IMR-90 (cell line): ENCODE measurements around the gene C8A.
A peak's percentile ranks its signal among the peaks of the same experiment; 100 is the strongest.

Experiments
- BHLHE40 ChIP-seq: fragments of 150-350 bp; IDR thresholded peaks from 2 replicates; pipeline ENCODE4 v1.6.1; 2016; ENCODE audit warnings: mild to moderate bottlenecking, low read depth, low read length
- CEBPB ChIP-seq: IDR thresholded peaks from 2 replicates; pipeline ENCODE4 v1.6.1; 2012; ENCODE audit warnings: low read depth, low read length, improper control_type of control experiment
- CTCF ChIP-seq: conservative IDR thresholded peaks from 2 replicates; pipeline ENCODE4 v1.5.1; 2012; ENCODE audit warnings: mild to moderate bottlenecking, low read depth, low read length, improper control_type of control experiment
- FOS ChIP-seq: fragments of 150-350 bp; IDR thresholded peaks from 2 replicates; pipeline ENCODE4 v1.6.1; 2016; ENCODE audit warnings: low read depth, low read length
- MAFK ChIP-seq: IDR thresholded peaks from 2 replicates; pipeline ENCODE4 v1.6.1; 2012; ENCODE audit warnings: low read depth, low read length, improper control_type of control experiment
- MXI1 ChIP-seq: IDR thresholded peaks from 2 replicates; pipeline ENCODE4 v1.6.1; 2012; ENCODE audit warnings: low read depth, mild to moderate bottlenecking, low read length, moderate library complexity, borderline replicate concordance
- NFE2L2 ChIP-seq: fragments of 150-350 bp; IDR thresholded peaks from 2 replicates; pipeline ENCODE4 v1.6.1; 2016; ENCODE audit warnings: low read depth, mild to moderate bottlenecking, low read length
- POLR2A ChIP-seq: IDR thresholded peaks from 2 replicates; pipeline ENCODE4 v1.6.1; 2012; ENCODE audit warnings: mild to moderate bottlenecking, low read depth, low read length
- RAD21 ChIP-seq: IDR thresholded peaks from 2 replicates; pipeline ENCODE4 v1.6.1; 2012; ENCODE audit warnings: low read length, improper control_type of control experiment
- RCOR1 ChIP-seq: IDR thresholded peaks from 2 replicates; pipeline ENCODE4 v1.6.1; 2012; ENCODE audit warnings: mild to moderate bottlenecking, low read length, improper control_type of control experiment; ENCODE audit not compliant: insufficient replicate concordance
- USF2 ChIP-seq: fragments of 150-350 bp; IDR thresholded peaks from 2 replicates; pipeline ENCODE4 v1.6.1; 2017; ENCODE audit warnings: mild to moderate bottlenecking, antibody characterized with exemption, low read length, low read depth

- TF ChIP-seq CTCF (no peak), RAD21 (no peak), POLR2A (no peak), BHLHE40 (no peak), NFE2L2 (no peak), USF2 (peak; percentile 17; the same call in 1 of the 2 replicates), FOS (no peak), MAFK (no peak), RCOR1 (no peak), CEBPB (no peak), MXI1 (no peak)
Measured at GRCh38 chr1:56911098-56911938, 56.7 kb downstream of the C8A start.
